Adrenal gland (tissue), 5 donors: Measurements from ENCODE around the gene TULP4.

ENCODE experiments used
- POLR2A ChIP-seq, 2 donors: fragments of 450-650 bp; IDR thresholded peaks; one replicate each; pipeline ENCODE4 v1.6.1; 2017; ENCODE audit warnings: antibody characterized with exemption in 2 of 2, mild to moderate bottlenecking in 2 of 2, moderate library complexity in 1 of 2
- TF ChIP-seq, protein P1 (sequence below), 6 experiments: fragments of 450-650 bp in 4 of 6; fragments of 200-600 bp in 2 of 6; sonication (generic) in 1 of 6; IDR thresholded peaks; 1 replicate in 5 of 6; 2 replicates in 1 of 6; pipeline versions ENCODE4 v1.5.1 to v1.8.0; 2016 to 2021; ENCODE audit warnings: antibody characterized with exemption in 6 of 6, mild to moderate bottlenecking in 2 of 6, moderate library complexity in 1 of 6
- donor health status: DM: no; HTN: no; CAD: no.

DNA sequence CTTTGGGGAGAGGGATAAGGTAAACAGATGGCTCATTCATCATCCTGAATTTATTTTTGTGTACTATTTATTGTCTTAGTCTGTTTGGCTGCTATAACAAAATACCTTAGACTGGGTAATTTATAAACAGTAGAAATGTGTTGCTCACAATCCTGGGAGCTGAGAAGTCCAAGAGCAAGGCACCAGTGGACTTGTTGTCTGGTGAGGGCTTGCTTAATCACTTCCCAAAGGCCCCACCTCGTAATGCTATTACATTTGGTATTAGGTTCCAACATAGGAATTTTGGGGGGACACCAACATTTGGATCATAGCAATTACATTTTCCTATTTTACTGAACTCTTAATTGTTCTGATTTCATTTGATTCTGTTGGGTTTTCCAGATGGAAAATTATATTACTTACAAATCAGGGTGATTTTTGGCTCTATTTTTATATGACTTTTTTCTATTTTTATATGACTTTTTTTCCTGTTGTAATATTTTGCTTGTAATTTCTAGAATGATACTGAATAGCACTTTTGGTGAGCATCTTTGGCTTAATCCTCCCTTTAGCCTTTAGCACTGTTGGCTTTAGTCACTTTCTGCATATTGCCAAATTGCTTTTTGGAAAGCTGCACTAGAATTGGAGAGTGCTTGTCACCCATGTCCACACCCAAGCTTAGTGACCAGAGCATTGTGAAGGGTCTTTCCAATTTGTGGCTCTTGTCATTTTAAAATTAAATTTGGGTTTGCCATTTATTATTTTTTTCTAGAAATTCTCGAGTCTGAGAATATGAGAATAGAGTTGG is 43.7 kb upstream of the TULP4 start:
- TF ChIP-seq, protein P1, sequence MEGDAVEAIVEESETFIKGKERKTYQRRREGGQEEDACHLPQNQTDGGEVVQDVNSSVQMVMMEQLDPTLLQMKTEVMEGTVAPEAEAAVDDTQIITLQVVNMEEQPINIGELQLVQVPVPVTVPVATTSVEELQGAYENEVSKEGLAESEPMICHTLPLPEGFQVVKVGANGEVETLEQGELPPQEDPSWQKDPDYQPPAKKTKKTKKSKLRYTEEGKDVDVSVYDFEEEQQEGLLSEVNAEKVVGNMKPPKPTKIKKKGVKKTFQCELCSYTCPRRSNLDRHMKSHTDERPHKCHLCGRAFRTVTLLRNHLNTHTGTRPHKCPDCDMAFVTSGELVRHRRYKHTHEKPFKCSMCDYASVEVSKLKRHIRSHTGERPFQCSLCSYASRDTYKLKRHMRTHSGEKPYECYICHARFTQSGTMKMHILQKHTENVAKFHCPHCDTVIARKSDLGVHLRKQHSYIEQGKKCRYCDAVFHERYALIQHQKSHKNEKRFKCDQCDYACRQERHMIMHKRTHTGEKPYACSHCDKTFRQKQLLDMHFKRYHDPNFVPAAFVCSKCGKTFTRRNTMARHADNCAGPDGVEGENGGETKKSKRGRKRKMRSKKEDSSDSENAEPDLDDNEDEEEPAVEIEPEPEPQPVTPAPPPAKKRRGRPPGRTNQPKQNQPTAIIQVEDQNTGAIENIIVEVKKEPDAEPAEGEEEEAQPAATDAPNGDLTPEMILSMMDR (IDR thresholded peaks at IDR 0.05): no peak
- TF ChIP-seq POLR2A (IDR thresholded peaks at IDR 0.05): no peak
